Fibroblast of peridontal ligament (primary cell): Measurements from ENCODE around the gene CKAP5.
"Not testable (repeated sequence)": the region's sequence is repeated elsewhere in the genome, so short reads cannot be mapped to it uniquely, and the experiment has no call there.

ENCODE experiments used
- DNase-seq: peaks from one replicate; pipeline ENCODE4 v3.0.0-alpha.2; 2010; ENCODE audit errors: extremely low read depth

Gene CKAP5

DNA sequence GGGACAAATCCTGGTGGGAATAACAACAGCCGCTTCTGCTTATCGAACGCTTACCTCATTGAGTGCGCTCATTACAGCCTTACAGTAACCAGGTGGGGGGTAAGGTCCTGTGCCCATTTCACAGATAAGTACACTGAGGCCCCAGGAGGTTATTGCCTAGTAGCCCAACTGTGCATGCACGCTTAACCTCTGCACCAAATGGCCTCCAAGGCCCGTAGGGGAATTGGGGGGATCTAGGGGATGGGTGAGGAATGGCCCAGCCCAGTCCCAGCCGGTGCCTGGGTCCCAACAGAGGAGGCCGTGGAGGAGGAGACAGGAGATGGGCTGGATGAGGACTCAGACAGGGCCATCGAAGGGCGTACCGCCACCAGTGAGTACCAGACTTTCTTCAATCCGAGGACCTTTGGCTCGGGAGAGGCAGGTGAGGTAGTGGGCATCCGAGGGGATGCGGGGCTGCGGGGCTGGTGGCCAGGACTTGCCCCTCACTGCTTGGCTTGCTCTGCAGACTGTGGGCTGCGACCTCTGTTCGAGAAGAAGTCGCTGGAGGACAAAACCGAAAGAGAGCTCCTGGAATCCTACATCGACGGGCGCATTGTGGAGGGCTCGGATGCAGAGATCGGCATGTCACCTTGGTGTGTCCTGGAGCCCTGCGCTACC is 119.7 kb downstream of the CKAP5 start:
- DNase-seq = no peak

DNA sequence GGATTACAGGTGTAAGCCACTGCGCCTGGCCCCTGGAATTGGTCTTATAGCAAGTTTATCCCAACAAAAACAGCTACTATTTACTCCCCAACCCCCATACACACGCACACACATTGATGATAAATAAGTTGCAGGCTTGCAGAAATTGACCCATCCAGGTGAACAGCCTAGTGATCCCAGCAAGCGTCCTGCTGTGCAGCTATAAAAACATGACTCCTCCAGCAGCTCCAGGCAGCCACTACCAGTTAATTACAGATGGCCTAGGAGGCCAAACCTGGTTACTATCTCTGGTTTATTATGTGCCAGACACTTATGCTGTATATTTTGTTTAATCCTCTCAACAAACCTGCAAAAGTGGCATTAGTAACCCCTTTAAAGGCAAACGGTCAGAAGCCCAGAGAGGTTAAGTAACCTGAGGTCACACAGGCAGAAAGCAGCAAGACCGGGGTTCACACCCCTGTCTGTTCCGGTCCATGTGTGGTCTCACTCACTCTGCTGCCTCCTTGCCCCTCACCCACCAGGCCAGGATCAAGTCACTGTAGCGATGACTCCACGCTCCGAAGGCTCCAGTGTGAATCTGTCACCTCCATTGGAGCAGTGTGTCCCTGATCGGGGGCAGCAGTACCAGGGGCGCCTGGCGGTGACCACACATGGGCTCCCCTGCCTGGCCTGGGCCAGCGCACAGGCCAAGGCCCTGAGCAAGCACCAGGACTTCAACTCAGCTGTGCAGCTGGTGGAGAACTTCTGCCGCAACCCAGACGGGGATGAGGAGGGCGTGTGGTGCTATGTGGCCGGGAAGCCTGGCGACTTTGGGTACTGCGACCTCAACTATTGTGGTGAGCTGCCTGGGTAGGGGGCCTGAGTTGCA is 120.5 kb downstream of the CKAP5 start:
- DNase-seq = no peak

DNA sequence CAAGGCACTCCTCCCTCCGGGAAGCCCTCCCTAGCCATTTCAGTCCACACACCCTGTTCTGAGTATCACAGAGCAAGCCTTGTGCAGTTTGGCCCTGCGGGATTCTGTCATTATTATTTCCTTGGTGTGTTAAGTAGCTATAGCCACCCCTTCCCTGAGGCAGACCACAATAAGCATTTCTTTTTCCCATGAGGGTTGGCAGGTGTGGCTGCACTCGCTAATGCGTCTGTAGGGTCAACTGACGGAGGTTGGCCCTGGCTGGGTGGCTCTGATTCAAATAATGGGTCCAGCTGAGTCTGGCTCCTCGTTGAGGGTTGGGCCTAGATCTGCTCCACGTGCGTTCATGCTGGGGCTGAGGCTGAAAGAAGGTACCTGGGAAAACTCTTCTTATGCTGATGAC is 122.0 kb downstream of the CKAP5 start:
- DNase-seq = no peak

DNA sequence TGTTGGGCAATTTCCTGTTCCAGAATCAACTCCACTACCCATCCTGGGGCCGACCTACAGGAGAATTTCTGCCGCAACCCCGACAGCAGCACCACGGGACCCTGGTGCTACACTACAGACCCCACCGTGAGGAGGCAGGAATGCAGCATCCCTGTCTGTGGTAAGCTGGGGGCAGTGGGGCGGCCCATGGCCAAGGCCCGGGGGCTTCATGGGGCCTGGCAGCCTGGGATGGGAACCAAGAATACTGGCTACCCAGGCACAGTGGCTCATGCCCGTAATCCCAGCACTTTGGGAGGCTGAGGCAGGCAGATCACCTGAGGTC is 122.8 kb downstream of the CKAP5 start:
- no peak for DNase-seq

DNA sequence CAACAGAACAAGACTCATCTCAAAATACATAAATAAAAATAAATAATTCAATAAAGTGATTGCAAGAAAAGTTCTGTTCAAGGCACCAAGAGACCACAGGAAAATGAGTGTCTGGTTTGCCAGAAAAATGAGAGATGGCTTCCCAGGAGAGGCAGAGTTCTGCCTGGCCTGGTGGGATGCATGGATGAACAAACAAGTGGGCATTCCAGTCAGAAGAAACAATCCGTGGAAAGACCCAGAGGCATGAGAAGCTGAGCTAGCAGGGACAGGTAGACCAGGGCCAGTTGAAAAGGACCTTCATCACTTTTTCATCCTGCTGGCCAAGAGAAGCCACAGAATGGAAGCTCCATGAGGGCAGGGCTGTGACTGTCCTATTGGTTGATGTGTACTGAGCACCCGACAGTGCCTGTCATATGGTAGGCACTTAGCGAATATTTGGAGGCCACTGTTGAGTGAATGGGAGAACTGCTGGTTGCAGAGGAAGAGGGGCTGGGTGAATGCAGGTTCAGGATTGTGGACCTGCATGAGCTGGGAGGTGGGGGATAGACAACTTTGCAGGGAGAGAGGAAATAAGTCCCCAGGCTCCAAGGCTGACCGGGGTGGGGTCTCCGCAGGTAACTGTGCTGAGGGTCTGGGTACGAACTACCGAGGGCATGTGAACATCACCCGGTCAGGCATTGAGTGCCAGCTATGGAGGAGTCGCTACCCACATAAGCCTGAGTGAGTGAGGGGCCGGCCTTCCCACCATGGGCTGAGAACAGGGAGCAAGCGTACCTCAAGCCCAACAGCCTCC is 123.3 kb downstream of the CKAP5 start:
- no peak for DNase-seq

DNA sequence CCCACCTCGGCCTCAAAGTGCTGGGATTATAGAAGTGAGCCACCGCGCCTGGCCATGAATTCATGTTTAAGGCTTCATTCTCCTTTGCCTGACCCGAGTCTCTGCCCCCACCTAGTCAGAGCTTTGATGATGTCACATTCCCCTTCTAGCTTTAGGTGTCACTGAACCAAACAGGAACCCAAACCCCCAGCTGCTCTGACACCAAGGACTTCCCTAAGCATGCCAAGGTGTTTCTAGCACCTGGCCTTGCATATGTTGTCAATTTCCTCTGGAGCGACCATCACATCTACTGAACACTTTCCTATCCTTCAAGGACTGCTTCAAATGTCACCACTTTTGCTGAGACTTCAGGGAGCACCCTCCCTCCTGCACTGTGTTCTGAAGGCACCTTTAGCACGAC is 124.8 kb downstream of the CKAP5 start:
- no peak for DNase-seq

DNA sequence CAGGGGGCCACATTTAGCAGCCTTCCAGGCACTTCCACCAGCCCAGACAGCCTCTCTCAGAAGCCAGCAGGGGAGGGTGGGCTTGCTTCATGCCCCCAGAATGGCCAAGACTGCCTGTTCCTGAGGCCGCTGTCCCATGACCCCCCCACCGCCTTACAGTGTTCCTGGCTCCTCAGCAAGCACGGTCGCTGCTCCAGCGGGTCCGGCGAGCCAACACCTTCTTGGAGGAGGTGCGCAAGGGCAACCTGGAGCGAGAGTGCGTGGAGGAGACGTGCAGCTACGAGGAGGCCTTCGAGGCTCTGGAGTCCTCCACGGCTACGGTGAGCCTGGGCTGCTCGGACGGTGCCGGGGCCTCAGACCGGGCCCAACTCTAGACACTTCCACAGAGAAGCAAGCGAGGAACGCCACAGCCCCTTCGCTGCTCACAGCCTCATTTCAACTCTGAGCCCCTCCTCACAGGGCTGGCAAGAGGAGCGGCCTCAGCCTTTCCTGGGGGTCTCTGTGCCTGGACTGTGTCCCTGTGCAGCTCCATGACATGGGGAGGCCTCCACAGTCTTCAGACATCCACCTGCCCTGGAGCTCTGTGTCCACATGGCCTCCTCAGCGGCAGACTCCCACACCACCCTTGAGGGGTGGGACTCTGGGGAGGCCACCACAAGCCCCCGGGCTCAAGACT is 126.4 kb downstream of the CKAP5 start:
- DNase-seq = no peak

DNA sequence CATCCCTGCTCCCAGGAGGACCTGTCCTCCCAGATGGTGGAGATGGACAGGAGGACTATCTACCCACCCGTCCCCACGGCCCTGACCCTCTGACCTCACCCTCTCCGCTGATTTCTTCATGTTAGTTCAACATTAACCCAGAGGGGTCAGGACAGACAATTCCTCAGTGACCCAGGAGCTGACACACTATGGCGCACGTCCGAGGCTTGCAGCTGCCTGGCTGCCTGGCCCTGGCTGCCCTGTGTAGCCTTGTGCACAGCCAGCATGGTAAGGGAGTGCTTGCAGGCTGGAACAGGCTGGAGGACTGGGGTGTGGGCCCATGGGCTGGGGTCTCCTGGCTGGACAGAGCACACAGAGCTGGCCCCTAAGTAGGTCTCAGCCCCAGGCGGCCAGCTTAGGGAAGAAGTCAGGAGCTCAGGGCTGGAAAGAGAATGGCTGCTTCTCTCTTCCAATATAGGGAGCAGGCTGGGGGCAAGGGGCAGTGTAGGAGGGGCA is 127.0 kb downstream of the CKAP5 start, which contains the start of gene F2:
F2 (plus strand) TSS at position 166 of the 495 bp plus-strand sequence; CDS start at position 189, 23 bp downstream.
- no peak for DNase-seq

DNA sequence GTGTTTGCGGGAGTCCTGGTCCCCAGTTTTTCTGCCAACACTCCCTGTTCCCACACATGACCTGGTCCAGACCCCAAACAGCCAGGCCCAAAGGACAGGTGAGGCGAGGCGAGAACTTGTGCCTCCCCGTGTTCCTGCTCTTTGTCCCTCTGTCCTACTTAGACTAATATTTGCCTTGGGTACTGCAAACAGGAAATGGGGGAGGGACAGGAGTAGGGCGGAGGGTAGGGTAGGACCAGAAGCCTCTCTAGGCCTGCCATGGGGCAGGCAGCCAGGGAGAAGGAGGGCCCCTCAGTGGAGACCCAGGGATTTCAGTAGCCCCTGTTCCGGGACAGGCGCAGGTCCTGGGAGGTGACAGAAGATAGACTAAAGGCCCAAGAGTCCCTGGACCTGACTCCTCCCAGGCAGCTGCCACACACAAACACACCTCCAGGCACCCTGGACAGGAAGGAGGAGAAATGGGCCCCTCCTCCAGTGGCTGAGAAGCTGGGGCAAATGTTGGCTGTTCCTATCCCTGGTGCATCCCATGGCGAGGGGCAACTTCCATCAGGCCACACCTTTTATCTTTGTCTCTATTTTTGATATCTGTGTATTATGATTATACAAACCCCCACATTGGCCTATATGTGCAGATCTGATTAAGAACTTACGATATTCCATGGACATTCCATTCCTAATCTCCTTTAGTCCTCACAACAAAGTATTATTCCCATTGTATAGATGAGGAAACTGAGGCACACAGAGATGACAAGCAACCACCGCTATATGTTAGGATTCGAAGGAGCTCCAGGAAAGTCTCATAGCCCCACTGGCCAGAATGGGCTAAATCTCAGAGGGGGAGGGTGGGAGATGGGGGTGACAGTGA is 127.7 kb downstream of the CKAP5 start:
- no peak for DNase-seq

DNA sequence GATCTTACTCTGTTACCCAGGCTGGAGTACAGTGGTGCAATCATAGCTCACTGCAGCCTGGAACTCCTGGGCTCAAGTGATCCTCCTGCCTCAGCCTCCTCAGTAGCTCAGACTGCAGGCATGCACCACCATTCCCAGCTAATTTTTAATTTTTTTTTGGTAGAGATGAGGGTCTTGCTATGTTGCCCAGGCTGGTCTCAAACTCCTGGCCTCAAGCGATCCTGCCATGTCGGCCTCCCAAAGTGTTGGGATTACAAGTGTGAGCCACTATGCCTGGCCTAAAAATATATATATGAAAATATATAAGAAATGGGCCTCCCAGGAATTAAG is 128.3 kb downstream of the CKAP5 start:
- DNase-seq = not testable (repeated sequence)

DNA sequence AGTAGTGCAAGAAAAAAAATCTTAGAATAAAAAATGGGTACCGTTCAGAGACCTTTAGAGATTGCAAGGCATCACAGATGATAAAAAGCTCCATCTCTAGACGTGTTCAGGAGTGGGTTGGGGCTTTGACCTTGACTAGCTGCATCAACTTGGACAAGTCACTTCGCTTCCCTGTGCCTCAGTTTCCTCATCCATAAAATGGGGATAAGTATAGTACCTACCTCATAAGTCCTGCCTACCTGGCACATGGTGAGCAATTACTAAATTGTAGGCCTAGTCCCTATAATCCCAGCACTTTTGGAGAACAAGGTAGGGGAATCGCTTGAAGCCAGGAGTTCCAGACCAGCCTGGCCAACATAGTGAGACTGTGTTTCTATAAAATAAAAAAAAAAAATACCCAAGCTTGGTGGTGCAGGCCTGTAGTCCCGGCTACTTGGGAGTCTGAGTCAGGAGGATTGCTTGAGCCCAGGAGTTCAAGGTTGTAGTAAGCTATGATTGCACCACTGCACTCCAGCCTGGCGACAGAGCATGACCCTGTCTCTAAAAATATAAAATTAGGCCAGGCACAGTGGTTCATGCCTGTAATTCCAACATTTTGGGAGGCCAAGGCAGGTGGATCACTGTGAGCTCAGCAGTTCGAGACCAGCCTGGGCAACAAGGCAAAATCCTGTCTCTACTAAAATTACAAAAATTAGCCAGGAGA is 133.1 kb downstream of the CKAP5 start:
- DNase-seq = no peak

DNA sequence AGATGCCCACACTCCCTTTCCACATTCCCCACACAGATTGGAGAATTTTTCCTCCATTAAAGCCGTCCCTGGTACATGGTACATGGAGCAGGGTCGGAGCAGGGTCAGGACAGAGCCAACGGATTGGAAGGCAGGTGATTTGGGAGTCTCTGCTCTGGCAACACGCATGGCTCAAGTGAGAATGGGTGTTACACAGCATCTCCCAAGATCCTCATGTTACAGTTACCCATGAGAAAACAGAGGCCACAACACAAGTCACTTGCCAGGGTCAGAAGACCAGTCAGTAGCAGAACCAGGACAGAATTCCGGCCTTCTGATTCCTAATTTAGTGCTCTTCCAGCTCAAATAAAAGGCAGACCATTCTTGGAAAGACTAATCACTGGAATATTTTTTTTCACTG is 134.8 kb downstream of the CKAP5 start:
- peak; percentile 53 for DNase-seq

DNA sequence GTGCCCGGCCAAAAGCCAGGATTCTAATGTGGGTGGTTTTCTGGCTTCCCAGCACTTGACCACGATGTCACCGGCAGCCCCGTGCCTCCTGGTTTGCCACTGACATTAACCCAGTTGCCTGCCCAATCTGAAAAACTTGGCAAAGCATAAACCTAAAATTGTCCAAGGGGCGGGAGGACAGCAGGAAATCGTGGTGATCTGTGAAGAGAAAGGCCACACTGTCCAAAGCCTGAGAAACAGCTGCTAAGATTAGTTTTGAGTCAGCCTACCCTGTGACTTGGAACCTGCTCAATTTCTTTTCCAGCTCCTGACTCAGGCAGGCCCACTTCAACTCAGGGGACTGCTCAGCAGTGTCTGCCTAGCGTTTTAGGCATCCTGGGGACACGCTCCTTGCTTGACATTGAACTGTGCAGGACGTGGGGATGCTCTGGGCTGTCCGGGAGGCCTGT is 135.2 kb downstream of the CKAP5 start:
- peak; percentile 98 for DNase-seq

DNA sequence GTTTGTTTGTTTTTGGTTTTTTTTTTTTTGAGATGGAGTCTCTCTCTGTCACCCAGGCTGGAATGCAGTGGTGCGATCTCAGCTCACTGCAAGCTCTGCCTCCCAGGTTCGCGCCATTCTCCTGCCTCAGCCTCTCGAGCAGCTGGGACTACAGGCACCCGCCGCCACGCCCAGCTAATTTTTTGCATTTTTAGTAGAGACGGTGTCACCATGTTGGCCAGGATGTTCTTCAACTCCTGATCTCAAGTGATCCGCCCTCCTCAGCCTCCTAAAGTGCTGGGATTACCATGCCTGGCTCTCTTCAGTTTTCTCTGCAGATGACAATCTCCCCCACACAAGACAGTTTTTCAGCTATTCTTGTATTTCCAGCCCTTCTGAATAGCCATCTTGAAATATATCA is 136.7 kb downstream of the CKAP5 start:
- not testable (repeated sequence) for DNase-seq

DNA sequence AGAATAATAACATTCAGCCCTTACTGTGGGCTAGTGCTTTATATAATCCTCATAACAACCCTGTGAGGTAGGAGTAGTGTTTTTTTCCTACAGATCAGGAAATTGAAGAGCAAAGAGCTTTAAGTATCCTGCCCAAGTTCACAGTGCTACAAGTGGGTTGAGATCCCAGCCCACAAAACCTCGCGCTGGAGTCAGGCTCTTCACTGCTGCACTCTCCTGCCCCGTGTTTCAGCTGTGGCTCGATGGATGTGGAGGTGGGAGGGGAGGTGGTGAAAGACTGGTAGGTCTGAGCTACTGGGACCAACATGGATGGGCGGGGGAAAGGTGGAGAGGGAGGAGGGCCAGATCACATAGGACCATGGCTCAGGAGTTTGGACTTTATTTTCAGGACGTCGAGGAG is 139.2 kb downstream of the CKAP5 start:
- DNase-seq = no peak

DNA sequence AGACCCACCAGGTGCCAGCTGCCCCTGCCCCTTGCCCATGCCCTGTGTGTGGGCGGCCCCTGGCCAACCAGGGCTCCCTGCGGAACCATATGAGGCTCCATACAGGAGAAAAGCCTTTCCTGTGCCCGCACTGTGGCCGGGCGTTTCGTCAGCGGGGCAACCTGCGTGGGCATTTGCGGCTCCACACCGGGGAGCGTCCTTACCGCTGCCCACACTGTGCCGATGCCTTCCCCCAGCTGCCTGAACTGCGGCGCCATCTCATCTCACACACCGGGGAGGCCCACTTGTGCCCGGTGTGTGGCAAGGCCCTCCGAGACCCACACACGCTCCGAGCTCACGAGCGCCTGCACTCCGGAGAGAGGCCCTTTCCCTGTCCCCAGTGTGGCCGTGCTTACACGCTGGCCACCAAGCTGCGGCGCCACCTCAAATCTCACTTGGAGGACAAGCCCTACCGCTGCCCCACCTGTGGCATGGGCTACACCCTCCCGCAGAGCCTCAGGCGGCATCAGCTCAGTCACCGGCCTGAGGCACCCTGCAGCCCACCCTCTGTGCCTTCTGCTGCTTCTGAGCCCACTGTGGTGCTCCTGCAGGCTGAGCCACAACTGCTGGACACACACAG is 140.9 kb downstream of the CKAP5 start:
- no peak for DNase-seq

DNA sequence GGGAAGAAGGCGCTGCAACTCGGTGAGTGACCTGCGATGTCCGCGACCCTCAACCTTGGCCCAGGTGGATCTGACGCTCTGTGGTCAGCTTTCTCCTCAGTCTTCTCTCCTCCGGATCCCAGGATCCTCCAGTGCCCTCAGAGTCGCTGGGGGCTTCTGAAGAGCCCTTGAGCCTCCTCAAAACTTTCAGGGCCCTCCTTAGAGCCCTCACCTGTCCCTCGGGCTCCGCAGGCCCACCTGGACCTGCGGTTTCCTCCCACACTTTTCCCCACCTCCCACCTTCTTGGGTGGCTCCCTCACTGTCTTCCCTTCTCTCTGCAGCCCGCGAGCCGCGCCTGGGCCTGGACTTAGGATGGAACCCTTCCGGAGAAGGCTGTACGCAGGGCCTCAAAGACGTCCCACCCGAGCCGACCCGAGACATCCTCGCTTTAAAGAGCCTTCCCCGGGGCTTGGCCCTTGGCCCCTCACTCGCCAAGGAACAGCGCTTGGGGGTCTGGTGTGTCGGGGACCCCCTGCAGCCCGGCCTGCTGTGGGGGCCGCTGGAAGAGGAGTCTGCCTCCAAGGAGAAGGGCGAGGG is 144.9 kb downstream of the CKAP5 start:
- no peak for DNase-seq

DNA sequence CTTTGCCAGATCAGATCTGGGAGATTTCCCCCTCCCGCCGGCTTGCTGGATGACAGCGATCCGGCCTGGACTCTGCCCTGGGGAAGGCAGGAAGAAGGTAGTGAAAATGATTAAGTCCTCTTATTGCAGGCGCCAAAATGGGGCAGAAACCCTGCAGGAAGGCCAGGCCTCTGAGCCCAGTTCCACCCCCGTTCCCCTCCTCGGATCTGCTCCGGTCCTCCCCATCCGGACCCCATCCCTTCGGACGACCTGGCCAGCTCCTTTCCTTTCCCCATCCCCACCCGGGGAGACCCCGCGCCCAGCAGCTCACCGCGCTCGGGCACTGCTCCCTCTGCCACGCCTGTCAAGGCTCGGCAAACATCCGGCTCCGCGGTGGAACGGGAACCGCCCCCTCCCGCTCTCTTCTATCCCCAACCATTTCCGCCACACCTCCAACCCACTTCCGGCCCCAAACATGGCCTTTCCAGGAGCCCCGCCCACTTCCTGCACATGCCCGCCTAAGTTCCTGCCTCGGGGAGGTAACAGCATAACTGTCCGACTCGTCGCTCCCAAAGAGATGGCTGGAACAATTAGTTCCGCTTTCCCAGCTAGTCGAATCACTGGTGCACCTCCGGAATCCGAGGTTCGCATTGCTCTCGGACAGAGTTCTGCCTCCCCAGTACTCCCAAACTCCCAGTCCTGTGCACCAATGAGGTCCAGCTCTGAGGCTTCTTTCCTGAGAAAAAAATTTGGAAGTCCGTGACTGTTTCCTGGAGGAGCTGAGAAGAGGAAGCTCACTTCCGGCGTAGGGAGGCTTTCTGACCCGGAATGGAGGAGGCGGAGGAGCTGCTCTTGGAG is 145.6 kb downstream of the CKAP5 start, which contains the start of the genes ARHGAP1 and ZNF408:
ARHGAP1 (minus strand) TSS at position 379 of the 837 bp plus-strand sequence. CDS start 4,512 bp downstream, outside the sequence.
ZNF408 (plus strand) TSS at position 791 of the 837 bp plus-strand sequence; CDS start at position 808, 17 bp downstream.
- DNase-seq = peak; percentile 98
